ENCODE results near the gene PSMD13.
"Not testable (repeated sequence)": the region's sequence is repeated elsewhere in the genome, so short reads cannot be mapped to it uniquely, and the experiment has no call there.

PSMD13 gene

GRCh38 chr11:250740-251299, 14.0 kb downstream of the PSMD13 start:
- DNase-seq (ENCODE audit: low read depth) = peak; percentile 27

DNA sequence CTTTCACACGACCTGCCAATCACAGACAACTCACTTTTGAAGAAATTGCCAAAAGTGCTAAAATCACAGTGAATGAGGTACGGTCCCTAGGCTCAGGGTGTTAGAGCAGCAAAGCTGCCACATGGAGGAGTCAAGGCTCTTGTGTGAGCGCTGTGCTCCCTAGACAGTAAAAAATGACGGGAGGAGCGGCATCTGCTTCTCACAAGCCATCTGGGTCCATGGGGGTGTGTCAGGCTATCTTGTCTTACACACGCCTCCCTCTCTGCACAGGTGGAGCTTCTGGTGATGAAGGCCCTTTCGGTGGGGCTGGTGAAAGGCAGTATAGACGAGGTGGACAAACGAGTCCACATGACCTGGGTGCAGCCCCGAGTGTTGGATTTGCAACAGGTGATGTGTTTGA, 14.8 kb downstream of the PSMD13 start:
- DNase-seq (ENCODE audit: low read depth) = no peak

- no peak for DNase-seq (ENCODE audit: low read depth)
Observed at GRCh38 chr11:252666-253065, 15.9 kb downstream of the PSMD13 start.

DNA sequence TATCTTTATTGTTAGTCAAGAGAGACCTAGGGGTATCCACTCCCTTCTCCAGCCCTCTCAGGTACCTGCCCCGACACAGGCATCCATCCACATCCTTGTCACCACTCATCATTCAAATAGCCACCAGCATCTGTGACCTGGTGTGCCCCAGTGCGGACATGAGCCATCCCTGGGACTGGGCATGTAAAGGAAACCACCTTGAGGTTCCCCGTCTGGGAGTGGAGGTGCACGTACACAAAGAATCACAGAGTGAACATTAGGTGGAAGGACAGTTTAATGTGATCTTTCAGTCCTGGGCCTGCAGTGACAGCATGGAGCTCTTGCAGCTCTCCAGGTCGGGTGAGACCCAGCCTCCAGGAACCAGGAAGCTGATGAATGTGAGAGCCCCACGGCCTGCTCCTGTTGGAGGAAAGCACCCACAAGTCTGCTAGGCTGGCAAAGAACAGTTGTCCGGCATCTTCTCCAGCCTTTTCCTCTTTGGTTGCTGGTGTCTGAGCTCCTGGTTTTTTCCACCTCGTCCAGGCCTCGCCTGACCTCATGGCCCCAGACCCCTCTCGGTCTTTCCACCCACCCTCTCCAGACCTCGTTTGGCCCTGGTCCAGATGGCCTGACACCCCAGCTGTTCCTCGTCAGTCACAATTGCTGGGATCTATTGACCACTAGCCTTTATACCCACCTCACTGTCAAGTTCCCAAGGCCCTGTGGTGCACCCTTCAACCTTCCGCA, 16.5 kb downstream of the PSMD13 start:
- no peak for DNase-seq (ENCODE audit: low read depth)

GRCh38 chr11:253886-254270, 17.1 kb downstream of the PSMD13 start:
- no peak for DNase-seq (ENCODE audit: low read depth)

DNA sequence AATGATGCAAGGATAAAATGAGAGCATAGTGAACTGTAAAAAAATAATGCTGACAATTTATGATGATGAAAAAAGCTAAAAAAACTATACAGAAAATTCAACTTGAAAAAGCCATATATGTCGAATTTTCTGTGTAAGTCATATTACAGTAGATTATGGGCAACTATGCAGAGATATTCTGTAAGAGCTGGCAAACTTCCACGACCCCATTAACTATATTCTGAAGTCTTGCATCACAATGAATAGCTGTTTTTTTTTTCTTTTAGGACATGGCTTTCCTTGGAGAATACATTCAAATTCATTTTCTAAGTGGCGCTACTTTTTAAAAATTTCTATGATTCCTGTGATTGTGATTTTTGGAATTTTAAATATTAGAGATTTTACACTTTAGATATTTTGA, 18.4 kb downstream of the PSMD13 start:
- DNase-seq (ENCODE audit: low read depth) = no peak

DNA sequence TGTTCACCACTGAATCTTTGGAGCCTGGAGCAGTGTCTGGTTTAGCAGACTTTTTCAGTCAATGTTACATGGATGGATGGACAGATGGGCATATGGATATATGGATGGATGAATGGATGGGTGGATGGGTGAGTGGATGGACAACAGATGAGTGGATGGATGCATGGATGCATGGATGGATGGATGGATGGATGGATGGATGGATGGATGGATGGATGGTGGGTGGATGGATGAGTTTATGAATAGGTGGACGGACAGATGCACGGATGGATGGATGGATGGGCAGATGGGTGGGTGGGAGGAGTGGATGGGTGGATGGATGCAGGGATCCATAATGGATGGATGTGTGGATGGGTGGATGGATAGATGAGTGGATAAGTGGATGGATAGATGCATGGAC, 19.0 kb downstream of the PSMD13 start:
- DNase-seq (ENCODE audit: low read depth) = no peak

- DNase-seq (ENCODE audit: low read depth) = no peak
Observed at GRCh38 chr11:256952-257737, 20.4 kb downstream of the PSMD13 start.

- DNase-seq (ENCODE audit: low read depth) = no peak
Observed at GRCh38 chr11:257766-258493, 21.2 kb downstream of the PSMD13 start.

DNA sequence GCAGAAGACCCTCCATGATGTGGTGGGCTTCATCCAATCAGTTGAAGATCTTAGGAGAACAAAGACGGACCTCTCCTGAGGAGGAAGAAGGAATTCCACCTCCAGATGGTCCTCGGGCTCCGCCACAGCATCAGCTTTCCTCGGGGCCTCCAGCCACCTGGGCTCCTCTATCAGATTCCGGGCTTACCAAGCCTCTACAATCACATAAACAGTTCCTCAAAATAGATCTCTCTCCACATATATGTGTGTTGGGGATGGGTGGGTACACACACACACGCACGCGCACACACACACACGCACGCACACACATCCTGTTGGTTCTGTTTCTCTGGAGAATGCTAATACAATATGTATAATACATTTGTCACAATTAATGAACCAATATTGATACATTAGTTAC, 22.6 kb downstream of the PSMD13 start:
- DNase-seq (ENCODE audit: low read depth) = no peak

DNA sequence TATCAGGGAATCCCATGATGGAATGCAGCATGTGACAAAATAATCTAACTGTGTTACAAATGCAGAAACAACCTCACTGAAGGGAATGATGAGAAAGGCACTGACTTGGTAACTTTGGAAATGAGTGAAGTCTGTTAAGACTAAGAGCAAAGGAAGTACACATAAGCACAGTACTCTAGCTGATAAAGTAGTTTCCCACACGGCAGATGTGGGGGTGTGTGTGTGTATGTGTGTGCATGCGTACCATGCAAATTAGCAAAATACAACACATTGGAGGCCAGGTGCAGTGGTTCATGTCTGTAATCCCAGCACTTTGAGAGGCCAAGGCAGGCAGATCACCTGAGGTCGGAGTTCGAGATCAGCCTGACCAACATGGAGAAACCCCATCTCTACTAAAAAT, 24.8 kb downstream of the PSMD13 start:
- DNase-seq (ENCODE audit: low read depth) = no peak

DNA sequence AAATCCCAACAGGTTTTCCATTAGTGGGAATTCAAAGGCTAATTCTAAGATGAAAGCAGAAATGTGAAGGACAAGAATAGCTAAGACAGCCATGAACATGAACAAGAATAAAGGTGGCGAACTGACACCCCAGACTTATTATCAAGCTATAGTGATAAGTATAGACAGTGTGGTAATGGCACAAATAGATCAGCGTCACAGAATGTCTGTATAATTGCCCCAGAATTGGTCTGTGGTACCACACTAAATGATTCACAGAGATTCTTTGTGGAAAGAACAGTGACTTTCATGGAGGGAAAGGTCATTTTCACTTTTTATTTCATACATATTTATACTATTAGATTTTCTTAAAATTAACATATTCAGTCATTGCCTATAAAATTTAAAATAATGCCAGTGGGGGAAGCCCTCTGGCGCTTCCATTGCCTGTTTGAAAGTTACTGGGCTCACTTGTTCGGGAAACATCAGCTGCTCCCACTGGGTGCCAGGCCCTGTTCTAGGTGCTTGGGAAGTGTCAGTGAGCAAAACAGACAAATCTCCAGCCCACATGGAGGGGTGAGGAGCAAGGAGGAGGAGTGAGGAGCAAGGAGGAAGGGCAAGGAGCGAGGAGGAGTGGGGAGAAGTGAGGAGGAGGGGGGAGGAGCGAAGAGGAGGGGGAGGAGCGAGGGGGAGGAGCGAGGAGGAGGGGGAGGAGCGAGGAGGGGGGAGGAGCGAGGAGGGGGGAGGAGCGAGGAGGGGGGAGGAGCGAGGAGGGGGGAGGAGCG, 30.1 kb downstream of the PSMD13 start:
- no peak for DNase-seq (ENCODE audit: low read depth)

GRCh38 chr11:267491-267994, 30.8 kb downstream of the PSMD13 start:
- no peak for DNase-seq (ENCODE audit: low read depth)

GRCh38 chr11:268716-269145, 32.0 kb downstream of the PSMD13 start:
- DNase-seq (ENCODE audit: low read depth) = not testable (repeated sequence)

- DNase-seq (ENCODE audit: low read depth) = no peak
Observed at GRCh38 chr11:269146-269890, 32.5 kb downstream of the PSMD13 start.

DNA sequence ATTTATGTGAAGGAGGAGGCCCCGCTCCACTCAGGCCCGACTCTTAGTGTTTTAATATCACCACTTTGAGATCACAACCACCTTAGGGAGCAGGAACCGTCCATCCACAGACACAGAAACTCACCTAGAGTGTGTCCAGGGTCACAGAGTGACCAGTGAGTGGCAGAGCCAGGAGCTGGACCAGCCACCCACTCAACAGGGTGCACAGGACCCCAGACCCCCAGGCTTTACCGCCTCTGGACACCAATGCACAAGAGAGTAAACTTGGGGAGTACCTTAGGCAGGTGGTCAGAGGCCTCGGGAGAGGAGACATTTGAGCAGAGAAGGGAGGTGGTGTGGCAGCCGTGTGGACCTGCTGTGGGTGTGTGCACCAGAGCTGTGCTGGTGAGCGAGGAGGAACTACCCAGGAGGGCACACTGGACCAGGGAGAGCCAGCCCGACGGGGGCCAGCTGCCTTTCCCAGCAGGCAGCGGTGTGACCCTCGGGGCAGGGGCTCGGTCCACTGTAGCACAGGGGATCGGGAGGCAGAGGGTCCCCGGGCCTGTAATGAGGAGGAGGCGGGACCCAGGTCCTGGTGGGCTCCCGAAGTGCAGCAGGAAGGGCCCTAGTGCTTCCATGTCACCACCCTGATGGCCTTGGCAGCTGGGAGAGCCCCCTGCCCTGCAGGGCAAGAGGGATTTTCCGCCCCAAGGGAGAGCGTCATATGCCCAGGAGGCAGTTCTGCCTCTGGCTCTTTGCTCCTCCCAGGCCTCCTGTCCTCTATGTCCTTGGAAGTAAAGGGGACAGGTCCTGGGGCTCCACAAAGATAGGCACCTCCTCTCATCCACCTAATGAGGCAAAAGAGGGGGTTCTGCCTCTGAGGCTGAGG, 33.9 kb downstream of the PSMD13 start:
- DNase-seq (ENCODE audit: low read depth) = no peak

GRCh38 chr11:271319-271715, 34.5 kb downstream of the PSMD13 start:
- no peak for DNase-seq (ENCODE audit: low read depth)

DNA sequence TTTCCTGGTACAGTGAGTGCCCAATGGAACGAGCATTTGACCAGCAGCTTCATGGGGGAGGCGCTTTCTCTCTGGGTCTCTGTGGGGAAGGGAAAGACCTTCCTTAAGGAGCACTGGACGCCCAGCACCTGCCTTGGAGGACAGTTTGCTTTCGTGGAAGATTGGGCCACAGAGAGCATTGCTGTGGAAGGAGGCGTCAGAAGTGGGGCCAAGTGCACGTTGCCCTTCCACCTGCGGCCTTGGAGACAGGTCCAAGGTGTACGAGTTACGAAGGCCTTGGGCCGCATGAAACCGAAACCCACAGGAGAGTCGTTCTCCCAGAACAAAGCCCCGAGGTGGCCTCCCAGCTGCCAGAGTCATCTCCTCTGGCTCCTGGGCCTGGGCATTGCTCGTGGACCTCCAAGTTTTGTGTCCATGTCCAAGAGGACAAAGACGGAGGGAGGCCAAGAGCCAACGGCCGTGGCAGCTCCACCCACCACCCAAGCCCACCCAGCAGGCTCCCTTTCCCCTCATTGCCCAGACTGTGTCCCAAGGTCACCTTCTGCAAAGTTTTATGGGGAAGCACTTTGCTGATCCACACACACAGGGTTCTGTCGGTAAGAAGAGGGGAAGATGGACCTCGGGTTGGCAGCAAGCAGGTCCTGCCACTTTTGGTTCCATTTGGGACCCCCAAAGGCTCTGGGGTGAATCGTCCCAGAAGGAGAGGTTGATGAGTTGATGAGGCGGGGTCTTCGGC, 35.6 kb downstream of the PSMD13 start:
- DNase-seq (ENCODE audit: low read depth) = no peak

- DNase-seq (ENCODE audit: low read depth) = no peak
Observed at GRCh38 chr11:272931-273198, 36.1 kb downstream of the PSMD13 start.

All from fibroblast of the conjunctiva (primary cell).